ENCODE results near the gene KRT72. TPM values are rescaled to one million over a fixed set of nuclear protein-coding genes. Genes with fewer than 3 reads are reported as not detected.
A peak's percentile ranks its signal among the peaks of the same experiment; 100 is the strongest.

Gene KRT72
- total RNA-seq, 1 donor from 2014 or later: not detected

- H3K4me3 ChIP-seq: no peak overlapping the region
- H3K27me3 ChIP-seq: peaks cover 6% of the 10 kb centered on the region
- H3K4me1 ChIP-seq: no peaks in the 10 kb centered on the region
- DNase-seq (no peak), ATAC-seq (peak; percentile 34)
- no peak for TF ChIP-seq CTCF (IDR thresholded peaks at IDR 0.05)
- no peaks in the 10 kb centered on the region for H3K36me3 ChIP-seq
- H3K9me3 ChIP-seq: no peaks in the 10 kb centered on the region
- H3K27ac ChIP-seq: no peak overlapping the region
- intact Hi-C loops (cut with DNase I): no loop called here
These were observed 32.1 kb upstream of the KRT72 start for GRCh38 chr12:52633383-52633782.

- Histone ChIP-seq H3K4me1 (no peaks in the 10 kb centered on the region), H3K27ac (no peak overlapping the region), H3K9me3 (no peaks in the 10 kb centered on the region), H3K36me3 (no peaks in the 10 kb centered on the region), H3K27me3 (peaks cover 6% of the 10 kb centered on the region), H3K4me3 (no peak overlapping the region)
- intact Hi-C loops (cut with DNase I): no loop called here
- DNase-seq (no peak), ATAC-seq (no peak)
- no peak for TF ChIP-seq CTCF (IDR thresholded peaks at IDR 0.05)
These were observed 31.4 kb upstream of the KRT72 start for GRCh38 chr12:52632656-52633055.

- H3K4me1 ChIP-seq: no peaks in the 10 kb centered on the region
- no peak overlapping the region for H3K27ac ChIP-seq
- no peak for TF ChIP-seq CTCF (IDR thresholded peaks at IDR 0.05)
- intact Hi-C loops (cut with DNase I): no loop called here
- no peak overlapping the region for H3K4me3 ChIP-seq
- DNase-seq: no peak
- no peaks in the 10 kb centered on the region for H3K36me3 ChIP-seq
- no peaks in the 10 kb centered on the region for H3K9me3 ChIP-seq
- H3K27me3 ChIP-seq: peaks cover 6% of the 10 kb centered on the region
- no peak for ATAC-seq
These were observed 30.6 kb upstream of the KRT72 start for GRCh38 chr12:52631676-52632459.

- no peak for TF ChIP-seq CTCF (IDR thresholded peaks at IDR 0.05)
- Histone ChIP-seq H3K9me3 (no peaks in the 10 kb centered on the region), H3K27ac (no peak overlapping the region), H3K4me3 (no peak overlapping the region), H3K36me3 (no peaks in the 10 kb centered on the region), H3K4me1 (no peaks in the 10 kb centered on the region), H3K27me3 (peaks cover 6% of the 10 kb centered on the region)
- ATAC-seq (no peak), DNase-seq (no peak)
- intact Hi-C loops (cut with DNase I): no loop called here
These were observed 30.0 kb upstream of the KRT72 start for GRCh38 chr12:52631264-52631663.

- Histone ChIP-seq H3K27me3 (peaks cover 6% of the 10 kb centered on the region), H3K4me1 (no peaks in the 10 kb centered on the region), H3K36me3 (no peaks in the 10 kb centered on the region), H3K9me3 (no peaks in the 10 kb centered on the region), H3K27ac (no peak overlapping the region), H3K4me3 (no peak overlapping the region)
- ATAC-seq (no peak), DNase-seq (no peak)
- intact Hi-C loops (cut with DNase I): no loop called here
- TF ChIP-seq CTCF (IDR thresholded peaks at IDR 0.05): no peak
These were observed 29.4 kb upstream of the KRT72 start for GRCh38 chr12:52630599-52631200.
